Fibroblast of skin of right quadriceps (primary cell): Measurements from ENCODE around the gene GOLGA8Q.
"Not testable (repeated sequence)": the region's sequence is repeated elsewhere in the genome, so short reads cannot be mapped to it uniquely, and the experiment has no call there.

ENCODE experiments used
- DNase-seq: peaks from one replicate; pipeline ENCODE4 v3.0.0-alpha.2; 2013

GOLGA8Q gene

GRCh38 chr15:30551750-30552149, at the start of gene GOLGA8Q:
Gene GOLGA8Q, plus strand, starts transcription at chr15:30552050. Its CDS starts 28 bp downstream, at chr15:30552078.
- DNase-seq: not testable (repeated sequence)

GRCh38 chr15:30502904-30503781, 48.7 kb upstream of the GOLGA8Q start:
- not testable (repeated sequence) for DNase-seq

- DNase-seq: peak; percentile 6
Observed at GRCh38 chr15:30504162-30504843, 47.5 kb upstream of the GOLGA8Q start.

- DNase-seq: not testable (repeated sequence)
Observed at GRCh38 chr15:30514545-30514944, 37.3 kb upstream of the GOLGA8Q start.

GRCh38 chr15:30523453-30524243, 28.2 kb upstream of the GOLGA8Q start:
- DNase-seq: not testable (repeated sequence)

- not testable (repeated sequence) for DNase-seq
Observed at GRCh38 chr15:30525912-30526311, 25.9 kb upstream of the GOLGA8Q start.

GRCh38 chr15:30529049-30529448, 22.8 kb upstream of the GOLGA8Q start:
- DNase-seq: not testable (repeated sequence)

GRCh38 chr15:30566949-30567348, 15.1 kb downstream of the GOLGA8Q start:
- DNase-seq: peak; percentile 0

GRCh38 chr15:30573012-30573491, 21.2 kb downstream of the GOLGA8Q start:
- DNase-seq: not testable (repeated sequence)

GRCh38 chr15:30579394-30579970, 27.6 kb downstream of the GOLGA8Q start:
- DNase-seq: not testable (repeated sequence)

GRCh38 chr15:30580716-30581115, 28.9 kb downstream of the GOLGA8Q start:
- DNase-seq: not testable (repeated sequence)

GRCh38 chr15:30598953-30599352, 47.1 kb downstream of the GOLGA8Q start:
- DNase-seq: not testable (repeated sequence)

- DNase-seq: not testable (repeated sequence)
Observed at GRCh38 chr15:30603796-30604195, 51.9 kb downstream of the GOLGA8Q start, which contains the start of gene GOLGA8H. Gene GOLGA8H, plus strand, starts transcription at chr15:30604028. Its CDS starts 98 bp downstream, at chr15:30604126.
